HG03108 (cell line): ENCODE measurements around the gene ANO3.

Experiments used
- ATAC-seq: cut with Tn5 transposase; IDR thresholded peaks from one replicate; pipeline ENCODE4 v1.9.1; 2021; ENCODE audit warnings: moderate library complexity; ENCODE audit not compliant: unreplicated experiment

Gene ANO3

GRCh38 chr11:26702406-26702805 lies 370.5 kb downstream of the ANO3 start:
- ATAC-seq, result no peak

- no peak for ATAC-seq
Measured at GRCh38 chr11:26703411-26704191, 371.7 kb downstream of the ANO3 start.

GRCh38 chr11:26704249-26704648 lies 372.3 kb downstream of the ANO3 start:
- no peak for ATAC-seq

DNA sequence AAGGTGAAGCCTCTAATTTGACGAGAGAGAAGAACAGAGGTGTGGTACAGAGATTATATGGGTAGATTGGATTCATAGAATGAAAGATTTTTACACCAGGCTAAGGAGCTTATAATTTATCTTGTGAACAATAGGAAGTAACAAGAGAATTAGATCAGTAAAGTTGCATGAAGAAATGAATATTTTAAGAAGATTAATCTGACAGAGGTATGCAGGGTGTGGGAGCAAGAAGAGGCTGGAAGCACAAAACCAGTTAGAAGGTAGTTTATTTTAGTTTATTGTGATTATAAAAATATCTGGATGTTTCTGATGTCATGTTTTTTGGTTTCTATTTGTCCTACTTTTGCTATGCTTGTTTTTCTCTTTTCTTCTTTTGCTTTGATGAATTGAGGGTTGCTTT lies 374.3 kb downstream of the ANO3 start:
- no peak for ATAC-seq

- no peak for ATAC-seq
Measured at GRCh38 chr11:26708736-26709456, 377.0 kb downstream of the ANO3 start.

- no peak for ATAC-seq
Measured at GRCh38 chr11:26710489-26710888, 378.6 kb downstream of the ANO3 start.

- ATAC-seq, result no peak
Measured at GRCh38 chr11:26712497-26712896, 380.6 kb downstream of the ANO3 start.
